ENCODE results near the gene DNMT3B. TPM values are rescaled to one million over a fixed set of nuclear protein-coding genes. Genes with fewer than 3 reads are reported as not detected.
A peak's percentile ranks its signal among the peaks of the same experiment; 100 is the strongest.

Gene DNMT3B
- total RNA-seq, 2 donors from 2014 or later, result 0.44 to 0.65 TPM

- ATAC-seq (no peak), DNase-seq (no peak)
- intact Hi-C loops (cut with DNase I), result no loop called here
Measured at GRCh38 chr20:32839982-32840285, 77.7 kb downstream of the DNMT3B start.

GRCh38 chr20:32841174-32841573 is 79.0 kb downstream of the DNMT3B start:
- DNase-seq (no peak), ATAC-seq (no peak)
- intact Hi-C loops (cut with DNase I), result no loop called here

GRCh38 chr20:32841632-32842031 is 79.4 kb downstream of the DNMT3B start:
- peak; percentile 61 to 68 for ATAC-seq
- intact Hi-C loops (cut with DNase I), result no loop called here

GRCh38 chr20:32842688-32843524 is 80.7 kb downstream of the DNMT3B start:
- intact Hi-C loops (cut with DNase I), result no loop called here
- DNase-seq (no peak), ATAC-seq (no peak)

More at GRCh38 chr20:32841632-32842031, 79.4 kb downstream of the DNMT3B start:
- DNase-seq, result no peak

GRCh38 chr20:32845786-32846185 is 83.6 kb downstream of the DNMT3B start:
- ATAC-seq (no peak), DNase-seq (no peak)
- intact Hi-C loops (cut with DNase I), result no loop called here

GRCh38 chr20:32846852-32847251 is 84.7 kb downstream of the DNMT3B start:
- intact Hi-C loops (cut with DNase I), result no loop called here
- DNase-seq (no peak), ATAC-seq (peak; percentile 37 to 59)

- ATAC-seq, result no peak
- intact Hi-C loops (cut with DNase I), result no loop called here
- no peak for DNase-seq
Measured at GRCh38 chr20:32847964-32848363, 85.8 kb downstream of the DNMT3B start.

GRCh38 chr20:32848846-32849245 is 86.7 kb downstream of the DNMT3B start:
- intact Hi-C loops (cut with DNase I), result no loop called here
- ATAC-seq, result no peak

GRCh38 chr20:32849577-32849976 is 87.4 kb downstream of the DNMT3B start:
- ATAC-seq, result peak in 1 of 2 donors; percentile 50
- no peak for DNase-seq
- intact Hi-C loops (cut with DNase I), result no loop called here

More at GRCh38 chr20:32848846-32849245, 86.7 kb downstream of the DNMT3B start:
- DNase-seq, result no peak

GRCh38 chr20:32855387-32855786 is 93.2 kb downstream of the DNMT3B start:
- DNase-seq, result no peak
- no peak for ATAC-seq
- intact Hi-C loops (cut with DNase I), result no loop called here

GRCh38 chr20:32858189-32858588 is 96.0 kb downstream of the DNMT3B start:
- intact Hi-C loops (cut with DNase I), result no loop called here
- DNase-seq (no peak), ATAC-seq (no peak)

Other genes starting within 250 kb of the DNMT3B start
- 1 to 10 TPM; 8.5 to 9.7 TPM for gene NOL4L, start 177.1 kb upstream of the DNMT3B start, total RNA-seq
- gene C20orf203, start 88.4 kb upstream of the DNMT3B start, total RNA-seq, result not detected
- 10 to 100 TPM; 38.1 to 38.9 TPM for gene COMMD7, start 18.9 kb upstream of the DNMT3B start, total RNA-seq
- 10 to 100 TPM; 76.8 to 93.2 TPM for gene MAPRE1, start 57.6 kb downstream of the DNMT3B start, total RNA-seq
- gene EFCAB8, start 96.5 kb downstream of the DNMT3B start, total RNA-seq, result under 1 TPM in 1 of 2 donors, not detected in 1; 0.18 TPM
- gene SUN5, start 242.0 kb downstream of the DNMT3B start, total RNA-seq, result not detected
- gene BPIFB2, start 245.3 kb downstream of the DNMT3B start, total RNA-seq, result not detected

All from left cardiac atrium (tissue), 4 donors.